MCF 10A (cell line): ENCODE measurements around the gene PHF21A. TPM values are rescaled to one million over a fixed set of nuclear protein-coding genes. Genes with fewer than 3 reads are reported as not detected.

ENCODE experiments used
- BruUV-seq: library from RNA; stranded (reverse); fragments of 400-500 nt; replicated peaks from 2 replicates; lab custom pipeline; 2021; lab: Mats Ljungman, UMichigan
- CTCF ChIA-PET: fragments of 300-600 bp; sonication (Branson Sonifier 250); formaldehyde crosslinking; extraction: SDS; loops from one replicate; lab custom pipeline; 2021; ENCODE audit warnings: antibody characterized with exemption, inconsistent platforms; lab: Yijun Ruan, JAX
- POLR2A ChIA-PET: fragments of 300-600, 350-650 bp; sonication (Branson Sonifier 250); formaldehyde crosslinking; extraction: SDS; loops from one replicate; lab custom pipeline; 2020; ENCODE audit warnings: antibody characterized with exemption, inconsistent platforms; lab: Yijun Ruan, JAX
- DNase-seq: peaks from one replicate; pipeline ENCODE4 v3.0.0-alpha.2; 2018; ENCODE audit not compliant: unreplicated experiment
- H3K27ac Mint-ChIP-seq: one replicate; pipeline ENCODE4 v1.8.0; 2022; ENCODE audit warnings: mild to moderate bottlenecking, low read depth, mixed read lengths; ENCODE audit not compliant: unreplicated experiment
- H3K27me3 Mint-ChIP-seq: one replicate; pipeline ENCODE4 v1.8.0; 2022; ENCODE audit warnings: mixed read lengths; ENCODE audit not compliant: insufficient read depth, unreplicated experiment
- H3K36me3 Mint-ChIP-seq: one replicate; pipeline ENCODE4 v1.8.0; 2022; ENCODE audit warnings: mild to moderate bottlenecking, moderate library complexity, mixed read lengths; ENCODE audit not compliant: insufficient read depth, unreplicated experiment
- H3K4me1 Mint-ChIP-seq: one replicate; pipeline ENCODE4 v1.8.0; 2022; ENCODE audit warnings: mixed read lengths; ENCODE audit not compliant: insufficient read depth, unreplicated experiment
- H3K4me3 Mint-ChIP-seq: one replicate; pipeline ENCODE4 v1.8.0; 2022; ENCODE audit warnings: mild to moderate bottlenecking, moderate library complexity, mixed read lengths; ENCODE audit not compliant: unreplicated experiment
- H3K9me3 Mint-ChIP-seq: one replicate; pipeline ENCODE4 v1.8.0; 2022; ENCODE audit warnings: mixed read lengths; ENCODE audit not compliant: unreplicated experiment
- intact Hi-C: fragments of 100-400 bp; cut with micrococcal nuclease; formaldehyde crosslinking; loops from 2 replicates; pipeline ENCODE4 v1.14.1; 2022
- total RNA-seq: library from RNA; stranded (reverse); gene quantifications from 2 replicates; pipeline ENCODE4 v1.2.3, GENCODE V29; 2022
- TF ChIP-seq, protein P1 (sequence below): fragments of 200-600 bp; IDR thresholded peaks from one replicate; pipeline ENCODE4 v1.8.0; 2022; ENCODE audit warnings: antibody characterized with exemption, mild to moderate bottlenecking; ENCODE audit not compliant: unreplicated experiment

The PHF21A gene
- total RNA-seq, 1 experiment from 2014 or later = 37.6 TPM

DNA sequence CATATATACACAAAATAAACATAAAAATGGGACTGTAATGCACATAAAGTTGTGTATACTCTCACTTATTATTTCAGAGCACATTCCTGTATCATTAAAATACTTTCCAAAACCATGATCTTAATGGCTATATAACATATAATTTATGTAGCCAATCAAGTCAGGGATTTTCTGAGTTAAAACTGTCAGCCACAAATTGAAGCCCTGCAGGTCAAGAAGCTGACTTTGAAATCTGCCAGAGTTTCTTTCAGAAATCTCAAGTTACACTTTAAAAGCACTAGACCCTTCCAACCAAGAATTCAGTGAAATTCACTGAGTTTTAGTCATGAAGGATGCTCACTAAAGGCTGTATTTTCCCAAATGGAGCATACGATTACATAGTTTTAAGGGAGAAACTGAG lies 47.6 kb downstream of the PHF21A start:
- Mint-ChIP-seq H3K9me3 (no peaks in the 10 kb centered on the region), H3K36me3 (peaks cover 16% of the 10 kb centered on the region), H3K27ac (no peak overlapping the region), H3K27me3 (no peaks in the 10 kb centered on the region), H3K4me3 (no peak overlapping the region), H3K4me1 (peaks cover 15% of the 10 kb centered on the region)
- BruUV-seq = no TSS peak
- POLR2A ChIA-PET = interaction anchor here (0.7 kb wide), 1 partner anchor 45 kb away, joined by 3 read pairs; no protein-coding TSS in a partner anchor
- intact Hi-C loops = no loop called here
- DNase-seq = no peak
- CTCF ChIA-PET = no interaction called here
- TF ChIP-seq, protein P1, sequence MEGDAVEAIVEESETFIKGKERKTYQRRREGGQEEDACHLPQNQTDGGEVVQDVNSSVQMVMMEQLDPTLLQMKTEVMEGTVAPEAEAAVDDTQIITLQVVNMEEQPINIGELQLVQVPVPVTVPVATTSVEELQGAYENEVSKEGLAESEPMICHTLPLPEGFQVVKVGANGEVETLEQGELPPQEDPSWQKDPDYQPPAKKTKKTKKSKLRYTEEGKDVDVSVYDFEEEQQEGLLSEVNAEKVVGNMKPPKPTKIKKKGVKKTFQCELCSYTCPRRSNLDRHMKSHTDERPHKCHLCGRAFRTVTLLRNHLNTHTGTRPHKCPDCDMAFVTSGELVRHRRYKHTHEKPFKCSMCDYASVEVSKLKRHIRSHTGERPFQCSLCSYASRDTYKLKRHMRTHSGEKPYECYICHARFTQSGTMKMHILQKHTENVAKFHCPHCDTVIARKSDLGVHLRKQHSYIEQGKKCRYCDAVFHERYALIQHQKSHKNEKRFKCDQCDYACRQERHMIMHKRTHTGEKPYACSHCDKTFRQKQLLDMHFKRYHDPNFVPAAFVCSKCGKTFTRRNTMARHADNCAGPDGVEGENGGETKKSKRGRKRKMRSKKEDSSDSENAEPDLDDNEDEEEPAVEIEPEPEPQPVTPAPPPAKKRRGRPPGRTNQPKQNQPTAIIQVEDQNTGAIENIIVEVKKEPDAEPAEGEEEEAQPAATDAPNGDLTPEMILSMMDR = no peak

DNA sequence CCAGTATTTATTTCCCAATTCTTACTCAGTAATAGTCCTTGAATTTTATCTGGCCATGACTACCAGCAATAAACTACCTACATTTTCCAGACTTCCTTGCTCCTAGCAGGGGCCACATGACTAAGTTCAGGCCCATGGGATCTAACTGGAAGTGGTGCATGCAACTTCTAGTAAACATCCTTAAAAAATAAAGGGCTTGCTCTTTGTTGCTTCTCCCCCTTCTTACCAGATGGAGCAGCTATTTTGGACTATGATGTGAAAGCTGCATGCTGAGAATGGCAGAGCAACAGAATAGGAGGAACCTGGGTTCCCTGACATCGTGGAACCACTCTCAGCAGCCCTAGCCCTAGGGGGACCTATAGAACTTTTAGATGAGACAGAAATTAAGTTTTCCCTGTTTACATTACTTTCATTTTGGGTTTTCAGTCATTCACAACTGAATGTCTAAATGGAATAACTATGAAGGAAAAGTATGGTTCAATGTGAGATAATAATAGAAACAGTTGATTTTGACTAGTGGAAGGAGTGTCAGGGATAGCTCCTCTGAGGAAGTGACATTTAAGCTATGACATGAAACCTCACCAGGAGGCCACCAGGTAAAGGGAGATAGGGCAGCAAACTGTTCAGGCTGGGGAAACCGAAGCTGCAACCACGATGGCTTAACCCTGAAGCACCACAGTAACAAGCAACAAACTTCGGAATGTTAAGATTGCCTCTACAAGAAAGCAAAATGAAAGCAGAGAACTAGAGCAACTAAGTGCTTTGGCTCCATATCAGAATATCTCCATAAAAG lies 48.9 kb downstream of the PHF21A start:
- BruUV-seq = no TSS peak
- ChIA-PET POLR2A (interaction anchor here (0.8 kb wide), 1 partner anchor 35 kb away, joined by 4 read pairs; no protein-coding TSS in a partner anchor), CTCF (interaction anchor here (0.6 to 1.2 kb wide), 2 partner anchors 16 to 19 kb away, joined by 3 read pairs; no protein-coding TSS in a partner anchor)
- TF ChIP-seq, protein P1 = no peak
- Mint-ChIP-seq H3K27me3 (no peaks in the 10 kb centered on the region), H3K36me3 (peaks cover 17% of the 10 kb centered on the region), H3K4me3 (no peak overlapping the region), H3K9me3 (no peaks in the 10 kb centered on the region), H3K27ac (no peak overlapping the region), H3K4me1 (peaks cover 15% of the 10 kb centered on the region)
- DNase-seq = no peak
- intact Hi-C loops = no loop called here

DNA sequence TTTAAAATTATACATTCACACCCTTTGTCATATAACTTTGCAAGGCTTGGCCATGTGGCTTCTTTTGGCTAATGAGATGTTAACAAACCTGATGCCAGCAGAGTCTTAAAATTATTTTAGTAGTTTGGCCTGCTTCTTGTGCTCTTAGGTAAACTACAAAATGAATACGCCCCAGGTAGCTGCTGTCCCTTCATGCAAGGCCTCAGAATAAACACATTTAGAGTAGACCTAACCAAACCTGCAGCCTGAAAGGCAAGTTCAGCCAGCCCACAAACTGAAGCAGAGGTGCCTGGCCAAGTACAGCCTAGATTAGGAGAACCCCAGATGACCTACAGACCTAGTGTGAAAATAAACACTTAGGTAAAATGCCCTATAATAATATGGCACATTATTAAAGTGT lies 50.2 kb downstream of the PHF21A start:
- TF ChIP-seq, protein P1 = no peak
- intact Hi-C loops = no loop called here
- POLR2A ChIA-PET = no interaction called here
- Mint-ChIP-seq H3K27ac (no peak overlapping the region), H3K36me3 (peaks cover 22% of the 10 kb centered on the region), H3K4me1 (peaks cover 12% of the 10 kb centered on the region), H3K27me3 (no peaks in the 10 kb centered on the region), H3K4me3 (no peak overlapping the region), H3K9me3 (no peaks in the 10 kb centered on the region)
- DNase-seq = no peak
- CTCF ChIA-PET = interaction anchor here (0.7 to 1.2 kb wide), 2 partner anchors 14 to 237 kb away, joined by 3 to 4 read pairs; no protein-coding TSS in a partner anchor
- BruUV-seq = no TSS peak

DNA sequence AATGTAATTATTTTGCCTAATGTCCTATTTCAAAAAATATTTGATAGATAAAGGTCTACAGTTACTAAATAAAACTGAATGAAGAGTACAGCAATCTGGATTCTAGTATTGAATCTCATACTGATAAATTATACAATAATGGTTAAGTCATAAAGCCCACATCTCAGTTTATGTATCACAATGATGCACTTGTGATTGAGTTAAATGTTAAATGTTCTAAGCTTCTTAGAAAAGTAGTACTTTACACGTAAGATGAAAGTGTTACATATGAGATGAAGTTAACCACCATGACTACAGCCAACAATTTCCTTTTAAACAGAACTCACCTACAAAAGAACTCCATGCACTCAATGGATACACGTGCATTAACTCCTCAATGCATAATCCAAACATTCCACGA lies 51.7 kb downstream of the PHF21A start:
- CTCF ChIA-PET = interaction anchor here (1.2 kb wide), 1 partner anchor 240 kb away, joined by 3 read pairs; no protein-coding TSS in a partner anchor
- Mint-ChIP-seq H3K27me3 (no peaks in the 10 kb centered on the region), H3K4me1 (peaks cover 7% of the 10 kb centered on the region), H3K36me3 (peaks cover 22% of the 10 kb centered on the region), H3K9me3 (no peaks in the 10 kb centered on the region), H3K4me3 (no peak overlapping the region), H3K27ac (no peak overlapping the region)
- intact Hi-C loops = no loop called here
- POLR2A ChIA-PET = interaction anchor here (0.6 to 2.0 kb wide), 4 partner anchors 9 to 878 kb away, joined by 3 to 10 read pairs (median 4); no protein-coding TSS in a partner anchor
- no TSS peak for BruUV-seq
- TF ChIP-seq, protein P1 = no peak
- no peak for DNase-seq
